ENCODE measurements around the gene ATP8B1. TPM values are rescaled to one million over a fixed set of nuclear protein-coding genes. Genes with fewer than 3 reads are reported as not detected.
A peak's percentile ranks its signal among the peaks of the same experiment; 100 is the strongest.

Gene ATP8B1
- total RNA-seq, 4 donors from 2014 or later, result 120 to 321 (median 252) TPM

- H3K9me3 ChIP-seq, result no peaks in the 10 kb centered on the region
- H3K36me3 ChIP-seq, result no peaks in the 10 kb centered on the region
- no peak overlapping the region for H3K4me3 ChIP-seq
- peaks cover 16 to 91% (median 69%) of the 10 kb centered on the region in 4 donors for H3K4me1 ChIP-seq
- TF ChIP-seq POLR2A (IDR thresholded peaks at IDR 0.05), result no peak
- TF ChIP-seq CTCF (IDR thresholded peaks at IDR 0.05), result no peak
- no peak for TF ChIP-seq POLR2AphosphoS5 (IDR thresholded peaks at IDR 0.05)
- in situ Hi-C loops (cut with MboI; ENCODE audit: low pct_ligation_motif_present in 1 of 4, low pct_unique_long_range_greater_than_20kb in 1 of 4, low sequenced_read_pairs in 3 of 4), result no loop called here
- 90 to 99% methylated on average over 4 of the region's 4 CpGs for WGBS, 2 donors (ENCODE audit: low coverage in 1 of 2)
- H3K27ac ChIP-seq, result peak overlapping the region in 3 of 4 donors; percentile 84 to 96 (median 84)
- intact Hi-C loops (cut with DNase I; ENCODE audit: low total_unique reads), result no loop called here
- DNase-seq, result no peak
- H3K27me3 ChIP-seq, result no peaks in the 10 kb centered on the region
Observed at GRCh38 chr18:57790316-57790715, 12.8 kb downstream of the ATP8B1 start.

- Histone ChIP-seq H3K27ac (peak overlapping the region; percentile 78 to 84 (median 84)), H3K4me1 (peaks cover 16 to 91% (median 72%) of the 10 kb centered on the region in 4 donors), H3K36me3 (no peaks in the 10 kb centered on the region), H3K4me3 (no peak overlapping the region), H3K27me3 (no peaks in the 10 kb centered on the region), H3K9me3 (no peaks in the 10 kb centered on the region)
- TF ChIP-seq POLR2A (IDR thresholded peaks at IDR 0.05) (no peak), POLR2AphosphoS5 (IDR thresholded peaks at IDR 0.05) (no peak), CTCF (IDR thresholded peaks at IDR 0.05) (no peak), EP300 (IDR thresholded peaks at IDR 0.05; ENCODE audit: low read depth) (no peak)
- intact Hi-C loops (cut with DNase I; ENCODE audit: low total_unique reads) (no loop called here), in situ Hi-C loops (cut with MboI; ENCODE audit: low pct_ligation_motif_present in 1 of 4, low pct_unique_long_range_greater_than_20kb in 1 of 4, low sequenced_read_pairs in 3 of 4) (no loop called here)
- 78 to 82% methylated on average over 3 to 4 of the region's 4 CpGs for WGBS, 2 donors (ENCODE audit: low coverage in 1 of 2)
- no peak for DNase-seq
Observed at GRCh38 chr18:57789759-57790158, 13.4 kb downstream of the ATP8B1 start.

GRCh38 chr18:57789090-57789489, 14.0 kb downstream of the ATP8B1 start:
- H3K4me1 ChIP-seq, result peaks cover 16 to 91% (median 73%) of the 10 kb centered on the region in 4 donors
- WGBS, 2 donors (ENCODE audit: low coverage in 1 of 2), result 19 to 32% methylated on average over 6 of the region's 6 CpGs
- in situ Hi-C loops (cut with MboI; ENCODE audit: low pct_ligation_motif_present in 1 of 4, low pct_unique_long_range_greater_than_20kb in 1 of 4, low sequenced_read_pairs in 3 of 4), result no loop called here

GRCh38 chr18:57787068-57787685, 15.9 kb downstream of the ATP8B1 start:
- DNase-seq, result peak; percentile 41
- no peaks in the 10 kb centered on the region for H3K36me3 ChIP-seq
- peaks cover 16 to 85% (median 64%) of the 10 kb centered on the region in 4 donors for H3K4me1 ChIP-seq
- no peaks in the 10 kb centered on the region for H3K9me3 ChIP-seq
- intact Hi-C loops (cut with DNase I; ENCODE audit: low total_unique reads) (no loop called here), in situ Hi-C loops (cut with MboI; ENCODE audit: low pct_ligation_motif_present in 1 of 4, low pct_unique_long_range_greater_than_20kb in 1 of 4, low sequenced_read_pairs in 3 of 4) (no loop called here)
- H3K4me3 ChIP-seq, result no peak overlapping the region
- TF ChIP-seq POLR2AphosphoS5 (IDR thresholded peaks at IDR 0.05) (peak in 2 of 3 donors; percentile 16 to 40), EP300 (IDR thresholded peaks at IDR 0.05; ENCODE audit: low read depth) (no peak), CTCF (IDR thresholded peaks at IDR 0.05) (no peak)
- H3K27me3 ChIP-seq, result no peaks in the 10 kb centered on the region
- WGBS, 2 donors (ENCODE audit: low coverage in 1 of 2), result 44 to 54% methylated on average over 4 to 11 of the region's 11 CpGs
- H3K27ac ChIP-seq, result peak overlapping the region; percentile 78 to 84 (median 84)

More at GRCh38 chr18:57789090-57789489, 14.0 kb downstream of the ATP8B1 start:
- peak overlapping the region; percentile 78 to 84 (median 84) for H3K27ac ChIP-seq
- no peak overlapping the region for H3K4me3 ChIP-seq
- no peak for DNase-seq
- H3K36me3 ChIP-seq, result no peaks in the 10 kb centered on the region
- no peak for TF ChIP-seq CTCF (IDR thresholded peaks at IDR 0.05)
- intact Hi-C loops (cut with DNase I; ENCODE audit: low total_unique reads), result no loop called here
- H3K27me3 ChIP-seq, result no peaks in the 10 kb centered on the region
- H3K9me3 ChIP-seq, result no peaks in the 10 kb centered on the region

All from transverse colon (tissue), 4 donors.